HEK293 (cell line): Measurements from ENCODE around the gene ARHGAP26.

Experiments used
- CTCF ChIA-PET: fragments of 350-600 bp; formaldehyde crosslinking; extraction: SDS; loops from one replicate; lab custom pipeline; 2021; ENCODE audit warnings: antibody characterized with exemption; lab: Yijun Ruan, JAX
- POLR2A ChIA-PET: fragments of 300-600 bp; formaldehyde crosslinking; extraction: SDS; loops from one replicate; lab custom pipeline; 2020; ENCODE audit warnings: antibody characterized with exemption, inconsistent platforms; lab: Yijun Ruan, JAX
- H3K27ac ChIP-seq: fragments of 200-500 bp; sonication (Bioruptor generic); 2 replicates; pipeline ENCODE4 v1.5.1; 2014; ENCODE audit warnings: low read depth, low read length, control low read depth, inconsistent platforms; ENCODE audit errors: extremely low read depth
- H3K36me3 ChIP-seq, 2 experiments: fragments of 200-500 bp in 1 of 2; sonication (Bioruptor generic) in 1 of 2; 1 replicate in 1 of 2; 2 replicates in 1 of 2; pipeline ENCODE4 v1.5.1; 2014 to 2017; ENCODE audit warnings: inconsistent platforms in 2 of 2, low read length in 2 of 2; ENCODE audit not compliant: control insufficient read depth in 2 of 2, insufficient read depth in 1 of 2
- H3K4me1 ChIP-seq: fragments of 200-500 bp; sonication (Bioruptor generic); 2 replicates; pipeline ENCODE4 v1.5.1; 2014; ENCODE audit warnings: mild to moderate bottlenecking, low read length, inconsistent platforms; ENCODE audit not compliant: control insufficient read depth, insufficient read depth
- H3K4me3 ChIP-seq: 2 replicates; pipeline ENCODE4 v1.5.1; 2011; ENCODE audit warnings: low read depth, mild to moderate bottlenecking, control low read depth, low read length, moderate library complexity
- H3K9me3 ChIP-seq: fragments of 200-500 bp; sonication (Bioruptor generic); 2 replicates; pipeline ENCODE4 v1.5.1; 2014; ENCODE audit warnings: low read depth, low read length, inconsistent platforms; ENCODE audit not compliant: control insufficient read depth, insufficient read depth
- HOXA7 ChIP-seq: sonication (generic); formaldehyde crosslinking; IDR thresholded peaks from 2 replicates; pipeline ENCODE4 v1.8.1; 2022; ENCODE audit warnings: missing genetic modification reagents, borderline replicate concordance
- INSM2 ChIP-seq: fragments of 450-650 bp; formaldehyde crosslinking; IDR thresholded peaks from 2 replicates; pipeline ENCODE4 v1.5.1; 2016; ENCODE audit warnings: missing biosample characterization, missing genetic modification characterization
- MZF1 ChIP-seq: fragments of 450-650 bp; formaldehyde crosslinking; IDR thresholded peaks from 2 replicates; pipeline ENCODE4 v1.5.1; 2017; ENCODE audit warnings: missing biosample characterization, missing genetic modification characterization, borderline replicate concordance
- ZBTB10 ChIP-seq: fragments of 450-650 bp; formaldehyde crosslinking; IDR thresholded peaks from 2 replicates; pipeline ENCODE4 v1.5.1; 2016; ENCODE audit warnings: missing biosample characterization, missing genetic modification characterization
- ZBTB20 ChIP-seq: fragments of 450-650 bp; formaldehyde crosslinking; IDR thresholded peaks from 2 replicates; pipeline ENCODE4 v1.5.1; 2016; ENCODE audit warnings: missing biosample characterization, missing genetic modification characterization
- ZBTB21 ChIP-seq: fragments of 450-650 bp; formaldehyde crosslinking; IDR thresholded peaks from 2 replicates; pipeline ENCODE4 v1.5.1; 2017; ENCODE audit warnings: missing biosample characterization, missing genetic modification characterization
- ZBTB26 ChIP-seq: fragments of 450-650 bp; formaldehyde crosslinking; optimal IDR thresholded peaks from 2 replicates; pipeline ENCODE3; 2016; ENCODE audit warnings: missing biosample characterization, mild to moderate bottlenecking, missing genetic modification characterization
- ZBTB49 ChIP-seq: fragments of 450-650 bp; formaldehyde crosslinking; IDR thresholded peaks from 2 replicates; pipeline ENCODE4 v1.5.1; 2016; ENCODE audit warnings: missing biosample characterization, missing genetic modification characterization, low read depth
- ZFHX2 ChIP-seq: fragments of 450-650 bp; formaldehyde crosslinking; conservative IDR thresholded peaks from 2 replicates; pipeline ENCODE4 v1.5.1; 2016; ENCODE audit warnings: missing biosample characterization, missing genetic modification characterization
- ZFP69B ChIP-seq: fragments of 450-650 bp; formaldehyde crosslinking; IDR thresholded peaks from 2 replicates; pipeline ENCODE4 v1.5.1; 2016; ENCODE audit warnings: missing biosample characterization, missing genetic modification characterization
- ZNF112 ChIP-seq: fragments of 450-650 bp; formaldehyde crosslinking; IDR thresholded peaks from 2 replicates; pipeline ENCODE4 v1.5.0; 2017; ENCODE audit warnings: missing biosample characterization, missing genetic modification characterization
- ZNF174 ChIP-seq: fragments of 450-650 bp; formaldehyde crosslinking; IDR thresholded peaks from 2 replicates; pipeline ENCODE4 v1.5.0; 2017; ENCODE audit warnings: missing biosample characterization, mild to moderate bottlenecking, missing genetic modification characterization
- ZNF175 ChIP-seq: fragments of 450-650 bp; formaldehyde crosslinking; IDR thresholded peaks from 2 replicates; pipeline ENCODE4 v1.5.1; 2016; ENCODE audit warnings: missing biosample characterization, missing genetic modification characterization
- ZNF19 ChIP-seq: fragments of 450-650 bp; formaldehyde crosslinking; IDR thresholded peaks from 2 replicates; pipeline ENCODE4; 2016; ENCODE audit warnings: missing biosample characterization, missing genetic modification characterization, low read depth
- ZNF26 ChIP-seq: fragments of 450-650 bp; formaldehyde crosslinking; IDR thresholded peaks from 2 replicates; pipeline ENCODE4 v1.5.1; 2016; ENCODE audit warnings: missing biosample characterization, missing genetic modification characterization
- ZNF366 ChIP-seq: fragments of 450-650 bp; formaldehyde crosslinking; conservative IDR thresholded peaks from 2 replicates; pipeline ENCODE4 v1.5.1; 2016; ENCODE audit warnings: missing biosample characterization, missing genetic modification characterization
- ZNF398 ChIP-seq: fragments of 450-650 bp; formaldehyde crosslinking; IDR thresholded peaks from 2 replicates; pipeline ENCODE4 v1.5.1; 2017; ENCODE audit warnings: missing biosample characterization, missing genetic modification characterization
- ZNF449 ChIP-seq: fragments of 450-650 bp; formaldehyde crosslinking; IDR thresholded peaks from 2 replicates; pipeline ENCODE4 v1.5.1; 2017; ENCODE audit warnings: missing biosample characterization, mild to moderate bottlenecking, missing genetic modification characterization, moderate library complexity
- ZNF548 ChIP-seq: fragments of 450-650 bp; formaldehyde crosslinking; IDR thresholded peaks from 2 replicates; pipeline ENCODE4 v1.5.1; 2016; ENCODE audit warnings: missing biosample characterization, missing genetic modification characterization
- ZNF660 ChIP-seq: fragments of 450-650 bp; IDR thresholded peaks from 2 replicates; pipeline ENCODE4 v1.5.1; 2018; ENCODE audit warnings: missing biosample characterization, mild to moderate bottlenecking, missing genetic modification characterization
- ZNF777 ChIP-seq: fragments of 450-650 bp; formaldehyde crosslinking; IDR thresholded peaks from 2 replicates; pipeline ENCODE4 v1.5.1; 2017; ENCODE audit warnings: missing biosample characterization, missing genetic modification characterization, borderline replicate concordance

Gene ARHGAP26

GRCh38 chr5:143148771-143149170, 378.6 kb downstream of the ARHGAP26 start:
- TF ChIP-seq ZNF26 (tag by site-specific recombination) (no peak), ZFHX2 (tag by site-specific recombination) (no peak), HOXA7 (CRISPR knock-in tag) (no peak), ZBTB20 (tag by site-specific recombination) (no peak), ZNF398 (no peak), MZF1 (tag by site-specific recombination) (no peak), ZBTB26 (tag by site-specific recombination) (no peak), ZNF19 (tag by site-specific recombination) (no peak), INSM2 (tag by site-specific recombination) (no peak), ZNF175 (no peak), ZNF777 (no peak), ZBTB49 (tag by site-specific recombination) (no peak), ZNF366 (no peak), ZBTB21 (tag by site-specific recombination) (no peak)
- ChIA-PET POLR2A (no interaction called here), CTCF (no interaction called here)
- Histone ChIP-seq H3K27ac (no peak overlapping the region), H3K4me1 (no peaks in the 10 kb centered on the region; the same call in 1 of the 2 replicates), H3K9me3 (no peaks in the 10 kb centered on the region), H3K36me3 (no peaks in the 10 kb centered on the region), H3K4me3 (no peak overlapping the region)

- H3K9me3 ChIP-seq = no peaks in the 10 kb centered on the region
- H3K4me1 ChIP-seq = no peaks in the 10 kb centered on the region; the same call in 1 of the 2 replicates
- no peaks in the 10 kb centered on the region for H3K36me3 ChIP-seq
- POLR2A ChIA-PET = no interaction called here
- no peak overlapping the region for H3K27ac ChIP-seq
- CTCF ChIA-PET = no interaction called here
- no peak overlapping the region for H3K4me3 ChIP-seq
- TF ChIP-seq ZNF660 (no peak), MZF1 (tag by site-specific recombination) (no peak), ZNF112 (tag by site-specific recombination) (no peak), ZFP69B (tag by site-specific recombination) (no peak), ZNF174 (tag by site-specific recombination) (no peak), ZBTB10 (tag by site-specific recombination) (no peak), ZNF449 (tag by site-specific recombination) (no peak), ZNF548 (tag by site-specific recombination) (no peak)
These were observed 379.6 kb downstream of the ARHGAP26 start for GRCh38 chr5:143149759-143150158.
